HepG2 (cell line): ENCODE results near the gene LGALS16. TPM values are rescaled to one million over a fixed set of nuclear protein-coding genes. Genes with fewer than 3 reads are reported as not detected.

Source experiments
- ATAC-seq: fragments of 200-7000 bp; cut with Tn5 transposase; 3 replicates; pipeline ENCODE4 v1.9.1; 2020; ENCODE audit warnings: mild to moderate bottlenecking, moderate library complexity
- BruUV-seq: library from RNA; stranded (reverse); fragments of 400-500 nt; replicated peaks from 2 replicates; lab custom pipeline; 2021; lab: Mats Ljungman, UMichigan
- CTCF ChIA-PET: fragments of 300-600 bp; formaldehyde crosslinking; extraction: SDS; loops from one replicate; lab custom pipeline; 2021; ENCODE audit warnings: low total read pairs, inconsistent platforms, low intra/inter-chr PET ratio; lab: Yijun Ruan, JAX
- POLR2A ChIA-PET: fragments of 350-600 bp; sonication (Branson Sonifier 250); formaldehyde crosslinking; loops from one replicate; lab custom pipeline; 2020; ENCODE audit warnings: antibody characterized with exemption, inconsistent platforms; lab: Yijun Ruan, JAX
- DNase-seq: peaks from one replicate; pipeline ENCODE4 v3.0.0-alpha.2; 2015; ENCODE audit warnings: low spot score
- FAIRE-seq: peaks from 3 replicates; lab custom pipeline; 2011; peaks lifted over from hg19 to GRCh38; lab: Jason Lieb, UNC
- H2AFZ ChIP-seq: one replicate; pipeline ENCODE4 v1.6.1; 2011; ENCODE audit warnings: low read length, inconsistent platforms
- H3K27ac ChIP-seq: fragments of 300-600 bp; 3 replicates; pipeline ENCODE4 v1.8.0; 2011; ENCODE audit warnings: mixed run types, mild to moderate bottlenecking, mixed read lengths, low read length, inconsistent platforms; ENCODE audit not compliant: insufficient read depth; ENCODE audit errors: extremely low read length
- H3K27me3 ChIP-seq, 2 experiments: fragments of 200-600 bp in 1 of 2; 2 replicates in 1 of 2; 3 replicates in 1 of 2; pipeline versions ENCODE4 v1.6.0 to v1.8.0; 2011; ENCODE audit warnings: low read length in 2 of 2, mild to moderate bottlenecking in 2 of 2, moderate library complexity in 2 of 2, inconsistent platforms in 1 of 2; ENCODE audit not compliant: insufficient read depth in 2 of 2, control insufficient read depth in 1 of 2
- H3K36me3 ChIP-seq, 2 experiments: fragments of 200-600 bp in 1 of 2; replicated peaks in 1 of 2; 2 replicates in 1 of 2; 3 replicates in 1 of 2; pipeline versions ENCODE4 v1.5.1 to v1.8.0; 2011; ENCODE audit warnings: low read length in 2 of 2, inconsistent platforms in 1 of 2; ENCODE audit not compliant: insufficient read depth in 2 of 2, control insufficient read depth in 1 of 2
- H3K4me1 ChIP-seq: 2 replicates; pipeline ENCODE4 v1.5.1; 2012; ENCODE audit warnings: low read length, inconsistent platforms; ENCODE audit not compliant: insufficient read depth
- H3K4me2 ChIP-seq: 2 replicates; pipeline ENCODE4 v1.6.0; 2011; ENCODE audit warnings: low read depth, low read length, inconsistent platforms
- H3K4me3 ChIP-seq, 3 experiments: fragments of 200-600 bp in 1 of 3; sonication (generic), shearing (Covaris generic) in 1 of 3; replicated peaks in 1 of 3; 2 replicates each; pipeline ENCODE4 v1.5.1; 2011 to 2016; ENCODE audit warnings: low read length in 3 of 3, inconsistent platforms in 2 of 3, low read depth in 2 of 3, mild to moderate bottlenecking in 2 of 3, control low read depth in 1 of 3, mixed read lengths in 1 of 3; ENCODE audit not compliant: insufficient read depth in 1 of 3
- H3K79me2 ChIP-seq: one replicate; pipeline ENCODE4 v1.6.1; 2011; ENCODE audit warnings: low read length, inconsistent platforms; ENCODE audit not compliant: insufficient read depth
- H3K9ac ChIP-seq: 2 replicates; pipeline ENCODE4 v1.6.0; 2011; ENCODE audit warnings: mild to moderate bottlenecking, low read depth, low read length, inconsistent platforms; ENCODE audit not compliant: insufficient read depth
- H3K9me3 ChIP-seq: 2 replicates; pipeline ENCODE4 v1.5.1; 2012; ENCODE audit warnings: mild to moderate bottlenecking, low read length
- H4K20me1 ChIP-seq: 2 replicates; pipeline ENCODE4 v1.6.0; 2011; ENCODE audit warnings: inconsistent platforms, mild to moderate bottlenecking, low read length, moderate library complexity; ENCODE audit not compliant: insufficient read depth
- HDAC1 ChIP-seq: sonication (generic); formaldehyde crosslinking; IDR thresholded peaks from 2 replicates; pipeline ENCODE4 v1.5.1; 2020; ENCODE audit warnings: mild to moderate bottlenecking, missing genetic modification reagents
- HMG20B ChIP-seq: conservative IDR thresholded peaks from 2 replicates; pipeline ENCODE4 v1.6.1; 2016; ENCODE audit warnings: missing genetic modification reagents, missing compliant biosample characterization
- KLF12 ChIP-seq: sonication (generic); formaldehyde crosslinking; IDR thresholded peaks from 2 replicates; pipeline ENCODE4 v1.4.0; 2020; ENCODE audit warnings: missing genetic modification reagents, borderline replicate concordance
- LCORL ChIP-seq, 2 experiments: fragments of 450-650 bp in 1 of 2; sonication (generic) in 1 of 2; formaldehyde crosslinking in 1 of 2; IDR thresholded peaks; 2 replicates each; pipeline versions ENCODE4 v1.5.0 to v1.6.1; 2017 to 2020; ENCODE audit warnings: antibody characterized with exemption in 1 of 2, missing genetic modification reagents in 1 of 2
- PATZ1 ChIP-seq: sonication (generic); formaldehyde crosslinking; IDR thresholded peaks from 2 replicates; pipeline ENCODE4 v1.4.0; 2020; ENCODE audit warnings: missing genetic modification reagents
- RFXANK ChIP-seq: IDR thresholded peaks from 2 replicates; pipeline ENCODE4 v1.6.1; 2016
- SP2 ChIP-seq: sonication (generic); formaldehyde crosslinking; IDR thresholded peaks from 2 replicates; pipeline ENCODE4 v1.5.1; 2020; ENCODE audit warnings: mild to moderate bottlenecking, missing genetic modification reagents
- TOPORS ChIP-seq: sonication (generic); formaldehyde crosslinking; IDR thresholded peaks from 2 replicates; pipeline ENCODE4 v1.8.0; 2023; ENCODE audit warnings: mild to moderate bottlenecking, missing genetic modification reagents
- ZBTB44 ChIP-seq: sonication (generic); formaldehyde crosslinking; IDR thresholded peaks from 2 replicates; pipeline ENCODE4 v1.4.0; 2020; ENCODE audit warnings: missing genetic modification reagents
- ZNF414 ChIP-seq: sonication (generic); formaldehyde crosslinking; IDR thresholded peaks from 2 replicates; pipeline ENCODE4 v1.5.0; 2020; ENCODE audit warnings: missing genetic modification reagents
- ZNF431 ChIP-seq: sonication (generic); formaldehyde crosslinking; IDR thresholded peaks from 2 replicates; pipeline ENCODE4 v1.9.0; 2022; ENCODE audit warnings: missing genetic modification reagents, low read depth, mild to moderate bottlenecking, borderline replicate concordance
- ZNF670 ChIP-seq: sonication (generic); formaldehyde crosslinking; IDR thresholded peaks from 2 replicates; pipeline ENCODE4 v1.8.0; 2022; ENCODE audit warnings: mild to moderate bottlenecking, missing genetic modification reagents, borderline replicate concordance
- WGBS: methylation state at CpG from one replicate; pipeline ENCODE4 v1.1.6; 2017; ENCODE audit warnings: low lambda C conversion rate; 5-methylcytosine and 5-hydroxymethylcytosine counted together
- in situ Hi-C: cut with HindIII; loops from 2 replicates; pipeline ENCODE4 v1.10.0; 2017; ENCODE audit warnings: low pct_unique_long_range_greater_than_20kb; ENCODE audit not compliant: extremely low pct_ligation_motif_present
- intact Hi-C: fragments of 100-400 bp; cut with micrococcal nuclease; formaldehyde crosslinking; loops from one replicate; pipeline ENCODE4 v1.10.0; 2022; ENCODE audit not compliant: unreplicated experiment
- polyA plus RNA-seq, 8 experiments: library from polyadenylated mRNA; depleted of rRNA in 3 of 8; stranded (reverse) in 7 of 8; unstranded in 1 of 8; fragments of >200 nt; fragmentation: Illumina TruSeq in 4 of 8; extraction: Trizol in 4 of 8; gene quantifications; 2 replicates each; pipeline versions ENCODE4 v1.2.1 to v1.2.3, GENCODE V29; 2011 to 2016; ENCODE audit warnings: low read depth in 4 of 8, missing spikeins in 1 of 8, mixed read lengths in 1 of 8; ENCODE audit not compliant: insufficient read depth in 1 of 8
- total RNA-seq, 5 experiments: library from RNA; depleted of rRNA; stranded (reverse); fragments of >200 nt; fragmentation: Illumina TruSeq; extraction: Trizol; gene quantifications; 2 replicates each; pipeline ENCODE4 v1.2.3, GENCODE V29; 2016; ENCODE audit warnings: low read depth in 1 of 5
- TF ChIP-seq, protein P1 (sequence below): sonication (generic); formaldehyde crosslinking; IDR thresholded peaks from 2 replicates; pipeline ENCODE4 v1.4.0; 2020; ENCODE audit warnings: missing genetic modification reagents

Gene LGALS16
- total and polyA plus RNA-seq, 2 of the 13 experiments (the other 11 are each of a cell fraction or from before 2014, with no cell fraction given): not detected

DNA sequence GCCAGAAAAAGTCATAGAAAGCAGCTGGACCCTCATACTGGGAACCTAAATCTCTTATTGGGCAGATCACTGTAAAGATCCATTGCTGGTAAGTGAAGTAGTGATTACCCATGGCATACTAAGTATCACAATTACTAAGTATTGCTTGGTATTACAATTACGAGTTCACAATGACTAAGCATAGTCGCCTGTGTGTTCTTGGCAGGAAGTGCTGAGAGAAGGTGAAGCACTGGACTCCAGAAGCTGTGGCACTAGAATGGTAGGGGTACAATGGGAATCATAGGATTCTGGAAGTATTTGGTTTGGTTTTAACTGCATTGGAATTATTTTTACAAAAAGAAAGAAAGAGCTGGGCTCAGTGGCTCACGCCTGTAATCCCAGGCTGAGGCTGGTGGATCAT is 20.3 kb downstream of the LGALS16 start:
- FAIRE-seq (no peak), DNase-seq (no peak), ATAC-seq (no peak)
- no peak overlapping the region for H3K27ac ChIP-seq
- H4K20me1 ChIP-seq: no peaks in the 10 kb centered on the region
- no peaks in the 10 kb centered on the region for H3K36me3 ChIP-seq
- H3K79me2 ChIP-seq: no peaks in the 10 kb centered on the region
- H3K9me3 ChIP-seq: no peaks in the 10 kb centered on the region
- no peak overlapping the region for H2AFZ ChIP-seq
- H3K4me3 ChIP-seq: no peak overlapping the region
- ChIA-PET POLR2A (no interaction called here), CTCF (no interaction called here)
- no peak for TF ChIP-seq HMG20B (CRISPR knock-in tag)
- TF ChIP-seq KLF12 (CRISPR knock-in tag): no peak
- no peak for TF ChIP-seq HDAC1
- TF ChIP-seq ZNF414 (CRISPR knock-in tag): no peak
- TF ChIP-seq ZNF431 (CRISPR knock-in tag): no peak
- no peak for TF ChIP-seq PATZ1 (CRISPR knock-in tag)
- TF ChIP-seq LCORL (IDR thresholded peaks at IDR 0.05): no peak
- TF ChIP-seq LCORL (CRISPR knock-in tag; IDR thresholded peaks at IDR 0.05): no peak
- TF ChIP-seq ZNF670 (CRISPR knock-in tag): no peak
- no peak for TF ChIP-seq ZBTB44 (CRISPR knock-in tag)
- TF ChIP-seq, protein P1, sequence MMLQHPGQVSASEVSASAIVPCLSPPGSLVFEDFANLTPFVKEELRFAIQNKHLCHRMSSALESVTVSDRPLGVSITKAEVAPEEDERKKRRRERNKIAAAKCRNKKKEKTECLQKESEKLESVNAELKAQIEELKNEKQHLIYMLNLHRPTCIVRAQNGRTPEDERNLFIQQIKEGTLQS (CRISPR knock-in tag): no peak
- TF ChIP-seq RFXANK: no peak
- no peak for TF ChIP-seq TOPORS (CRISPR knock-in tag)
- no peak for TF ChIP-seq SP2 (CRISPR knock-in tag)
- intact Hi-C loops (loop anchor here (5.0 kb wide), 1 partner anchor 91 kb away; no protein-coding TSS in a partner anchor), in situ Hi-C loops (no loop called here)
- H3K4me2 ChIP-seq: no peak overlapping the region
- peaks cover 26% of the 10 kb centered on the region for H3K4me1 ChIP-seq
- WGBS: 2% methylated on average over 3 of the region's 3 CpGs
- H3K27me3 ChIP-seq: peaks cover 0 to 6% of the 10 kb centered on the region in 2 experiments; a peak in 1 of 5 replicates
- no TSS peak for BruUV-seq
- no peak overlapping the region for H3K9ac ChIP-seq
